ENCODE results near the gene CEP112. TPM values are rescaled to one million over a fixed set of nuclear protein-coding genes. Genes with fewer than 3 reads are reported as not detected.

Gene CEP112
- total and polyA plus RNA-seq, 7 donors: 4.5 to 19.4 (median 9.7) TPM

DNA sequence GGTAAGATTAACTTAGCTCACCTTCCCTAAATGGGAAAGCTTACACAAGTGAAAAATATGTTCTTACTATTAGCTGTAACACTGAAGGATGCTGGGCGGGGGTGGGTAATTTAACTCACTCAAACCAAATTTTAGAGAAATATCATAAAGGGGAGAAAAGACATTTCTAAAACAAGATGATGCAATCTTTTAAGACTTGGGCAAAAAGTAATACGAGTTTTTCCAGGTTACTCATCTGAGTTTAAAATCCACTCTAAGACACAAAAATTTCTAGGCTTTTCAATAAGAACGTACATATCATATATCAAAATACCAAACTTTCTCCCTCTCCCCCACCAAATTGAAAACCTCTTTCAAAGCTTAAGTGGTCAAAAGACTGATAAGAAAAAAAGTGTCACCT, 228.8 kb downstream of the CEP112 start:
- 94 to 97% (median 96%) methylated on average over 3 of the region's 3 CpGs for WGBS, 3 donors
- DNase-seq (no peak), ATAC-seq (no peak)
- Histone ChIP-seq H3K27me3 (ENCODE audit: insufficient read depth in 3 of 3, low read length in 2 of 3) (no peaks in the 10 kb centered on the region), H3K36me3 (ENCODE audit: insufficient read depth in 1 of 2, low read depth in 1 of 2) (peaks cover 0 to 26% of the 10 kb centered on the region in 2 donors), H3K27ac (no peak overlapping the region), H3K4me3 (no peak overlapping the region), H3K9me3 (peaks cover 2% of the 10 kb centered on the region), H3K4me1 (no peaks in the 10 kb centered on the region)
- TF ChIP-seq, protein P1, sequence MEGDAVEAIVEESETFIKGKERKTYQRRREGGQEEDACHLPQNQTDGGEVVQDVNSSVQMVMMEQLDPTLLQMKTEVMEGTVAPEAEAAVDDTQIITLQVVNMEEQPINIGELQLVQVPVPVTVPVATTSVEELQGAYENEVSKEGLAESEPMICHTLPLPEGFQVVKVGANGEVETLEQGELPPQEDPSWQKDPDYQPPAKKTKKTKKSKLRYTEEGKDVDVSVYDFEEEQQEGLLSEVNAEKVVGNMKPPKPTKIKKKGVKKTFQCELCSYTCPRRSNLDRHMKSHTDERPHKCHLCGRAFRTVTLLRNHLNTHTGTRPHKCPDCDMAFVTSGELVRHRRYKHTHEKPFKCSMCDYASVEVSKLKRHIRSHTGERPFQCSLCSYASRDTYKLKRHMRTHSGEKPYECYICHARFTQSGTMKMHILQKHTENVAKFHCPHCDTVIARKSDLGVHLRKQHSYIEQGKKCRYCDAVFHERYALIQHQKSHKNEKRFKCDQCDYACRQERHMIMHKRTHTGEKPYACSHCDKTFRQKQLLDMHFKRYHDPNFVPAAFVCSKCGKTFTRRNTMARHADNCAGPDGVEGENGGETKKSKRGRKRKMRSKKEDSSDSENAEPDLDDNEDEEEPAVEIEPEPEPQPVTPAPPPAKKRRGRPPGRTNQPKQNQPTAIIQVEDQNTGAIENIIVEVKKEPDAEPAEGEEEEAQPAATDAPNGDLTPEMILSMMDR (IDR thresholded peaks at IDR 0.05): no peak
- intact Hi-C loops (cut with DNase I): no loop called here

DNA sequence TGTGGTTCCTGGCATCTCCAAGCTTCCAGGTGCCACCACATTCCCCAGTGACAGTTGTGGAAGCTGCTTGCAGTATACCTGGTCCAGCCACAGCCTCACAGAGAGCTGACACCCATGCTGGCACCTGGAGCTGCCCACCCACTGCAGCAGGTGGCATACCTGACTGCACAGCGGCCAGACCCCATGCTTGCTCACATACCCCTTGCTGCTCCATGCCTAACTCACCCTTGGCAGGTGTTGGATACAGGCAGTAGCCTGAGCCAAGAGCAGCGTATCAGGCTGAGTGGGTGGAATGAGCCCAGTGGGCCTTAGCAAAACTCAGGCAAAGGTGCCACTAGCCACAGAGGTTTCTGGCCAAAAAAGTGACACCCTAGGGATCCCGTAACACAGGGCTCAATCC, 232.3 kb downstream of the CEP112 start:
- H3K9me3 ChIP-seq: peaks cover 8% of the 10 kb centered on the region
- H3K27me3 ChIP-seq (ENCODE audit: insufficient read depth in 3 of 3, low read length in 2 of 3): no peaks in the 10 kb centered on the region
- no peak overlapping the region for H3K27ac ChIP-seq
- H3K4me3 ChIP-seq: no peak overlapping the region
- 95 to 98% (median 95%) methylated on average over 3 of the region's 3 CpGs for WGBS, 3 donors
- no peaks in the 10 kb centered on the region for H3K4me1 ChIP-seq
- intact Hi-C loops (cut with DNase I): no loop called here
- DNase-seq: no peak
- peaks cover 0 to 26% of the 10 kb centered on the region in 2 donors for H3K36me3 ChIP-seq (ENCODE audit: insufficient read depth in 1 of 2, low read depth in 1 of 2)
- TF ChIP-seq, protein P1 (IDR thresholded peaks at IDR 0.05): no peak
- ATAC-seq: no peak

DNA sequence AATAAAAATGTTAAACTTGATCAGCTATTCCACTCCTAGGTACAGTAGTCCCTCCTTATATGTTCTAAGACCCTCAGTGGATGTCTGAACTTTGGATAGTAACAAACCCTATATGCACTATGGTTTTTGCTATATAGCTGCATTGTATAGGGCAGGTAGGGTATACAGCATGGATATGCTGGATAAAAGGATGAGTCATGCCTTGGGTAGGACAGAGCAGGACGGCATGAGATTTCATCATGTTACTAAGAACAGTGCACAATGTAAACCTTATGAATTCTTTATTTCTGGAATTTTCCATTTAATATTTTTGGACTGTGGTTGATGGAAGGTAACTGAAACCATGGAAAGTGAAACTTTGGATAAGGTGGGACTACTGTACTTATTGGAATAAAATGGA, 235.1 kb downstream of the CEP112 start:
- DNase-seq (no peak), ATAC-seq (no peak)
- TF ChIP-seq, protein P1 (IDR thresholded peaks at IDR 0.05): no peak
- Histone ChIP-seq H3K36me3 (ENCODE audit: insufficient read depth in 1 of 2, low read depth in 1 of 2) (peaks cover 0 to 26% of the 10 kb centered on the region in 2 donors), H3K27ac (no peak overlapping the region), H3K27me3 (ENCODE audit: insufficient read depth in 3 of 3, low read length in 2 of 3) (no peaks in the 10 kb centered on the region), H3K9me3 (peaks cover 8% of the 10 kb centered on the region), H3K4me1 (no peaks in the 10 kb centered on the region), H3K4me3 (no peak overlapping the region)
- WGBS, 3 donors: 89 to 95% (median 94%) methylated on average over 1 of the region's 1 CpG
- intact Hi-C loops (cut with DNase I): no loop called here

DNA sequence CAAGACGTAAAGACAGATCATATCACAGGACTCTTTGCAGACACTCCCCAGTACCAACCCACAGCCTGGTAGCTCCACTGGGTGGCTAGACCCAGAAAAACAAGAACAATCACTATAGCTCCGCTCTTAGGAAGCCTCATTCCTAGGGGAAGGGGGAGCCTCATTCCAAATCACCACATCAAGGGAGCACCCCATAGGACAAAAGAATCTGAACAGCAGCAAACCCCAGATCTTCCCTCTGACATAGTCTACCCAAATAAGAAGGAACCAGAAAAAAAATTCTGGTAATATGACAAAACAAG, 237.8 kb downstream of the CEP112 start:
- WGBS, 3 donors: 77 to 100% (median 94%) methylated on average over 2 of the region's 2 CpGs
- TF ChIP-seq, protein P1 (IDR thresholded peaks at IDR 0.05): no peak
- intact Hi-C loops (cut with DNase I): no loop called here
- Histone ChIP-seq H3K27me3 (ENCODE audit: insufficient read depth in 3 of 3, low read length in 2 of 3) (no peaks in the 10 kb centered on the region), H3K36me3 (ENCODE audit: insufficient read depth in 1 of 2, low read depth in 1 of 2) (peaks cover 0 to 4% of the 10 kb centered on the region in 2 donors), H3K4me1 (no peaks in the 10 kb centered on the region), H3K4me3 (no peak overlapping the region), H3K27ac (no peak overlapping the region), H3K9me3 (peaks cover 8% of the 10 kb centered on the region)
- no peak for DNase-seq
- no peak for ATAC-seq

DNA sequence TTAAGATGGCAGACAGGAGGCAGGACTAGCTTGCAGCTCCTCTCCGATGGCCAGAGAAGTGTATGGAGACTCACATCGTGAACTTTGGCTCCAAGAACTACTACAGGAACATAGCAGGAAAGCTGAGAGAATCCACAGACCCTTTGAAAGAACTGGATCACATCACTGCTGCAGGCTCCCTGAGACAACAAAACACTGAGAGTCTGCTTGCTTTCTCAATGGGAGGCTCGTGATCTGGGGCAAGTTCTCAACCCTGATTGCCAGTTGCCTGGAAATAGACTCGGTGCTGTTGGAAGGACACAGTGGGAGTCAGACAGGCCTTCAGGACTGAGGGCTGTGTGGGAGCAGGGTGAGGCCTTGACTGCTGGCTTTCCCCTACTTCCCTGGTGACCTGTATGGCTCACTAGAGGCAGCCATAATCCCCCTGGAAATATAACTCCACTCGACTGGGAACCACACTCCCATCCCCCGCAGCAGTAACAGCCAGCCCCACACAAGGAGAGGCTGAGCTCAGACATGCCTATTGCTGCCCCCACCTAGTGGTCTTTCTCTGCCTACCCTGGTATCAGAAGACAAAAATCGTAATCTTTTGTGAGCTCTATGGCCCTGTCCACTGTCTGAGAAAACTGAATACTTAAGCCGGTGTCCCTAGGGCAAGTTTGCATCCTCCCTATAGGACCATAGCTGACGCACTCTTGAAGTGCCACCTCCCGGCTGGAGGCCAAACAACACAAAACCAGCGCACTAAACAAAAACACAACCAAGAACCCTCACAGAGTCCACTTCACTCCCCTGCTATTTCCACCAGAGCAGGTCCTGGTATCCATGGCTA, 238.4 kb downstream of the CEP112 start:
- ATAC-seq: no peak
- 82 to 89% (median 83%) methylated on average over 11 of the region's 11 CpGs for WGBS, 3 donors

More for the DNA sequence above, 238.4 kb downstream of the CEP112 start:
- no peak overlapping the region for H3K27ac ChIP-seq
- H3K4me3 ChIP-seq: no peak overlapping the region
- DNase-seq: no peak
- TF ChIP-seq, protein P1 (IDR thresholded peaks at IDR 0.05): no peak
- intact Hi-C loops (cut with DNase I): no loop called here
- no peaks in the 10 kb centered on the region for H3K4me1 ChIP-seq
- peaks cover 8% of the 10 kb centered on the region for H3K9me3 ChIP-seq
- H3K27me3 ChIP-seq (ENCODE audit: insufficient read depth in 3 of 3, low read length in 2 of 3): no peaks in the 10 kb centered on the region
- no peaks in the 10 kb centered on the region for H3K36me3 ChIP-seq (ENCODE audit: insufficient read depth in 1 of 2, low read depth in 1 of 2)
